ENCODE measurements around the gene PODN.
A peak's percentile ranks its signal among the peaks of the same experiment; 100 is the strongest.

Gene PODN

GRCh38 chr1:53061859-53062707, at the start of gene PODN:
TSS of gene PODN (plus strand) at chr1:53062213. CDS start at chr1:53069856, 7,643 bp downstream.
- DNase-seq, result no peak

- peak; percentile 23 for DNase-seq
Measured at GRCh38 chr1:53014791-53015507, 47.1 kb upstream of the PODN start.

GRCh38 chr1:53015508-53015860, 46.5 kb upstream of the PODN start:
- no peak for DNase-seq

GRCh38 chr1:53016705-53017104, 45.3 kb upstream of the PODN start:
- DNase-seq, result no peak

GRCh38 chr1:53020588-53020987, 41.4 kb upstream of the PODN start:
- DNase-seq, result no peak

- DNase-seq, result no peak
Measured at GRCh38 chr1:53022179-53022578, 39.8 kb upstream of the PODN start.

GRCh38 chr1:53023546-53023945, 38.5 kb upstream of the PODN start:
- DNase-seq, result no peak

- no peak for DNase-seq
Measured at GRCh38 chr1:53024117-53024516, 37.9 kb upstream of the PODN start.

GRCh38 chr1:53025034-53025768, 36.8 kb upstream of the PODN start:
- DNase-seq, result no peak

GRCh38 chr1:53025769-53026112, 36.3 kb upstream of the PODN start:
- DNase-seq, result no peak

- no peak for DNase-seq
Measured at GRCh38 chr1:53026254-53026653, 35.8 kb upstream of the PODN start.

GRCh38 chr1:53031732-53032131, 30.3 kb upstream of the PODN start:
- no peak for DNase-seq

GRCh38 chr1:53037159-53037558, 24.9 kb upstream of the PODN start:
- no peak for DNase-seq

- DNase-seq, result no peak
Measured at GRCh38 chr1:53038566-53038965, 23.4 kb upstream of the PODN start.

GRCh38 chr1:53043271-53043670, 18.7 kb upstream of the PODN start:
- no peak for DNase-seq

- DNase-seq, result no peak
Measured at GRCh38 chr1:53044926-53045325, 17.1 kb upstream of the PODN start.

- no peak for DNase-seq
Measured at GRCh38 chr1:53046930-53047329, 15.1 kb upstream of the PODN start.

GRCh38 chr1:53047737-53048736, 14.0 kb upstream of the PODN start:
- DNase-seq, result no peak

- DNase-seq, result no peak
Measured at GRCh38 chr1:53048960-53049573, 12.9 kb upstream of the PODN start.

GRCh38 chr1:53049574-53049967, 12.4 kb upstream of the PODN start:
- no peak for DNase-seq

- no peak for DNase-seq
Measured at GRCh38 chr1:53050310-53050709, 11.7 kb upstream of the PODN start.

GRCh38 chr1:53051676-53052075, 10.3 kb upstream of the PODN start:
- no peak for DNase-seq

All from 8988T (cell line).